ENCODE results near the gene KCNJ3. TPM values are rescaled to one million over a fixed set of nuclear protein-coding genes. Genes with fewer than 3 reads are reported as not detected.

The KCNJ3 gene
- total RNA-seq, 1 donor from 2014 or later: not detected

- Mint-ChIP-seq H3K36me3 (ENCODE audit: low read depth) (no peaks in the 10 kb centered on the region), H3K27ac (no peak overlapping the region), H3K9me3 (no peaks in the 10 kb centered on the region), H3K4me1 (ENCODE audit: low read depth) (no peaks in the 10 kb centered on the region), H3K4me3 (ENCODE audit: low read depth) (no peak overlapping the region), H3K27me3 (ENCODE audit: low read depth) (peaks cover 29% of the 10 kb centered on the region)
- DNase-seq (ENCODE audit: low spot score): no peak
- intact Hi-C loops (cut with micrococcal nuclease): no loop called here
Measured at GRCh38 chr2:154696369-154696768, 2.1 kb upstream of the KCNJ3 start.

- intact Hi-C loops (cut with micrococcal nuclease): no loop called here
- peaks cover 29% of the 10 kb centered on the region for H3K27me3 Mint-ChIP-seq (ENCODE audit: low read depth)
- no peaks in the 10 kb centered on the region for H3K9me3 Mint-ChIP-seq
- no peak overlapping the region for H3K4me3 Mint-ChIP-seq (ENCODE audit: low read depth)
- no peaks in the 10 kb centered on the region for H3K4me1 Mint-ChIP-seq (ENCODE audit: low read depth)
- no peak overlapping the region for H3K27ac Mint-ChIP-seq
- H3K36me3 Mint-ChIP-seq (ENCODE audit: low read depth): no peaks in the 10 kb centered on the region
- no peak for DNase-seq (ENCODE audit: low spot score)
Measured at GRCh38 chr2:154696810-154697417, 1.6 kb upstream of the KCNJ3 start.

GRCh38 chr2:154697418-154698252, 860 bp upstream of the KCNJ3 start:
- DNase-seq (ENCODE audit: low spot score): no peak
- Mint-ChIP-seq H3K9me3 (no peaks in the 10 kb centered on the region), H3K36me3 (ENCODE audit: low read depth) (no peaks in the 10 kb centered on the region), H3K27ac (no peak overlapping the region), H3K4me1 (ENCODE audit: low read depth) (no peaks in the 10 kb centered on the region), H3K4me3 (ENCODE audit: low read depth) (no peak overlapping the region), H3K27me3 (ENCODE audit: low read depth) (peaks cover 29% of the 10 kb centered on the region)
- intact Hi-C loops (cut with micrococcal nuclease): no loop called here

GRCh38 chr2:154698721-154699574, 453 bp downstream of the KCNJ3 start:
- DNase-seq (ENCODE audit: low spot score): no peak
- H3K9me3 Mint-ChIP-seq: no peaks in the 10 kb centered on the region
- H3K36me3 Mint-ChIP-seq (ENCODE audit: low read depth): no peaks in the 10 kb centered on the region
- H3K4me1 Mint-ChIP-seq (ENCODE audit: low read depth): no peaks in the 10 kb centered on the region
- H3K4me3 Mint-ChIP-seq (ENCODE audit: low read depth): no peak overlapping the region
- intact Hi-C loops (cut with micrococcal nuclease): no loop called here
- no peak overlapping the region for H3K27ac Mint-ChIP-seq
- H3K27me3 Mint-ChIP-seq (ENCODE audit: low read depth): peaks cover 29% of the 10 kb centered on the region

- Mint-ChIP-seq H3K36me3 (ENCODE audit: low read depth) (no peaks in the 10 kb centered on the region), H3K27ac (no peak overlapping the region), H3K9me3 (no peaks in the 10 kb centered on the region), H3K27me3 (ENCODE audit: low read depth) (peaks cover 29% of the 10 kb centered on the region), H3K4me3 (ENCODE audit: low read depth) (no peak overlapping the region), H3K4me1 (ENCODE audit: low read depth) (no peaks in the 10 kb centered on the region)
- intact Hi-C loops (cut with micrococcal nuclease): no loop called here
- no peak for DNase-seq (ENCODE audit: low spot score)
Measured at GRCh38 chr2:154699575-154699930, 1.1 kb downstream of the KCNJ3 start.

GRCh38 chr2:154700136-154700535, 1.6 kb downstream of the KCNJ3 start:
- H3K4me3 Mint-ChIP-seq (ENCODE audit: low read depth): no peak overlapping the region
- intact Hi-C loops (cut with micrococcal nuclease): no loop called here
- H3K27ac Mint-ChIP-seq: no peak overlapping the region

GRCh38 chr2:154704991-154705390, 6.5 kb downstream of the KCNJ3 start:
- no peaks in the 10 kb centered on the region for H3K4me1 Mint-ChIP-seq (ENCODE audit: low read depth)
- no peaks in the 10 kb centered on the region for H3K9me3 Mint-ChIP-seq
- no peak for DNase-seq (ENCODE audit: low spot score)
- no peaks in the 10 kb centered on the region for H3K27me3 Mint-ChIP-seq (ENCODE audit: low read depth)
- no peaks in the 10 kb centered on the region for H3K36me3 Mint-ChIP-seq (ENCODE audit: low read depth)
- intact Hi-C loops (cut with micrococcal nuclease): no loop called here
- no peak overlapping the region for H3K4me3 Mint-ChIP-seq (ENCODE audit: low read depth)
- no peak overlapping the region for H3K27ac Mint-ChIP-seq

More at GRCh38 chr2:154700136-154700535, 1.6 kb downstream of the KCNJ3 start:
- Mint-ChIP-seq H3K9me3 (no peaks in the 10 kb centered on the region), H3K4me1 (ENCODE audit: low read depth) (no peaks in the 10 kb centered on the region), H3K36me3 (ENCODE audit: low read depth) (no peaks in the 10 kb centered on the region), H3K27me3 (ENCODE audit: low read depth) (peaks cover 29% of the 10 kb centered on the region)
- no peak for DNase-seq (ENCODE audit: low spot score)

- intact Hi-C loops (cut with micrococcal nuclease): no loop called here
- H3K27me3 Mint-ChIP-seq (ENCODE audit: low read depth): no peaks in the 10 kb centered on the region
- H3K36me3 Mint-ChIP-seq (ENCODE audit: low read depth): no peaks in the 10 kb centered on the region
- no peak for DNase-seq (ENCODE audit: low spot score)
- H3K27ac Mint-ChIP-seq: no peak overlapping the region
- H3K4me1 Mint-ChIP-seq (ENCODE audit: low read depth): no peaks in the 10 kb centered on the region
- no peaks in the 10 kb centered on the region for H3K9me3 Mint-ChIP-seq
- no peak overlapping the region for H3K4me3 Mint-ChIP-seq (ENCODE audit: low read depth)
Measured at GRCh38 chr2:154706660-154707059, 8.2 kb downstream of the KCNJ3 start.

GRCh38 chr2:154707994-154708575, 9.6 kb downstream of the KCNJ3 start:
- Mint-ChIP-seq H3K4me3 (ENCODE audit: low read depth) (no peak overlapping the region), H3K27ac (no peak overlapping the region), H3K27me3 (ENCODE audit: low read depth) (no peaks in the 10 kb centered on the region), H3K36me3 (ENCODE audit: low read depth) (no peaks in the 10 kb centered on the region), H3K9me3 (no peaks in the 10 kb centered on the region), H3K4me1 (ENCODE audit: low read depth) (no peaks in the 10 kb centered on the region)
- no peak for DNase-seq (ENCODE audit: low spot score)
- intact Hi-C loops (cut with micrococcal nuclease): no loop called here

- no peaks in the 10 kb centered on the region for H3K4me1 Mint-ChIP-seq (ENCODE audit: low read depth)
- intact Hi-C loops (cut with micrococcal nuclease): no loop called here
Measured at GRCh38 chr2:154709215-154709614, 10.7 kb downstream of the KCNJ3 start.

GRCh38 chr2:154710078-154710477, 11.6 kb downstream of the KCNJ3 start:
- DNase-seq (ENCODE audit: low spot score): no peak
- H3K36me3 Mint-ChIP-seq (ENCODE audit: low read depth): no peaks in the 10 kb centered on the region
- no peaks in the 10 kb centered on the region for H3K27me3 Mint-ChIP-seq (ENCODE audit: low read depth)
- H3K4me1 Mint-ChIP-seq (ENCODE audit: low read depth): no peaks in the 10 kb centered on the region
- no peak overlapping the region for H3K4me3 Mint-ChIP-seq (ENCODE audit: low read depth)
- H3K27ac Mint-ChIP-seq: no peak overlapping the region
- intact Hi-C loops (cut with micrococcal nuclease): no loop called here
- H3K9me3 Mint-ChIP-seq: no peaks in the 10 kb centered on the region

More at GRCh38 chr2:154709215-154709614, 10.7 kb downstream of the KCNJ3 start:
- Mint-ChIP-seq H3K9me3 (no peaks in the 10 kb centered on the region), H3K36me3 (ENCODE audit: low read depth) (no peaks in the 10 kb centered on the region), H3K27me3 (ENCODE audit: low read depth) (no peaks in the 10 kb centered on the region), H3K27ac (no peak overlapping the region), H3K4me3 (ENCODE audit: low read depth) (no peak overlapping the region)
- DNase-seq (ENCODE audit: low spot score): no peak

- no peak overlapping the region for H3K4me3 Mint-ChIP-seq (ENCODE audit: low read depth)
- no peaks in the 10 kb centered on the region for H3K4me1 Mint-ChIP-seq (ENCODE audit: low read depth)
- H3K9me3 Mint-ChIP-seq: no peaks in the 10 kb centered on the region
- no peaks in the 10 kb centered on the region for H3K27me3 Mint-ChIP-seq (ENCODE audit: low read depth)
- DNase-seq (ENCODE audit: low spot score): no peak
- H3K27ac Mint-ChIP-seq: no peak overlapping the region
- no peaks in the 10 kb centered on the region for H3K36me3 Mint-ChIP-seq (ENCODE audit: low read depth)
- intact Hi-C loops (cut with micrococcal nuclease): no loop called here
Measured at GRCh38 chr2:154710685-154711084, 12.2 kb downstream of the KCNJ3 start.

Data from activated T-helper 2 cell treated with anti-CD3 and anti-CD28 coated beads, Interferon-gamma antibody, Interleukin-2, Interleukin-4, amounts not matched to agents 10 μg/mL and 5 μg/mL and 100 μg/mL, durations not matched to agents 14 hours and 24 hours and 36 hours (primary cell).